Non-pigmented ciliary epithelial cell (primary cell): ENCODE measurements around the gene SFT2D3.

Experiments used
- DNase-seq: peaks from one replicate; pipeline ENCODE4 v3.0.0-alpha.2; 2010; ENCODE audit warnings: low read depth

The SFT2D3 gene

GRCh38 chr2:127681976-127682857, 19.1 kb upstream of the SFT2D3 start:
- no peak for DNase-seq

GRCh38 chr2:127683056-127683455, 18.2 kb upstream of the SFT2D3 start:
- DNase-seq, result no peak

DNA sequence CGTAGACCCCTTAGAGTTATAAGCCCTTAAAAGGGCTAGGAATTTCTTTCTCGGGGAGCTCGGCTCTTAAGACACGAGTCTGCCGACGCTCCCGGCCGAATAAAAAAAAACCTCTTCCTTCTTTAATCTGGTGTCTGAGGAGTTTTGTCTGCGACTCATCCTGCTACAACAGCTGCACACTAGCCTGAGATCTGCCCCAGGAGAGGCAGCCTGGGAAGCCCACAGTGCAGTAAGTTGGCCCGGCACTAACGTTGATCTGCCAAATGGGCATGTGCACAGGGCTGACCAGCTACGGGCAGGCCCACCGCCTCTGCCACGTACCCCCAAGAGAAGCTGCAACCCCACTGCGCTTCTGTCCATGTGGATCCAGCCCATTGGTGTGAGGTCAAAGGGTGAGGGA, 17.5 kb upstream of the SFT2D3 start:
- no peak for DNase-seq

- no peak for DNase-seq
Measured at GRCh38 chr2:127685410-127686080, 15.8 kb upstream of the SFT2D3 start.

DNA sequence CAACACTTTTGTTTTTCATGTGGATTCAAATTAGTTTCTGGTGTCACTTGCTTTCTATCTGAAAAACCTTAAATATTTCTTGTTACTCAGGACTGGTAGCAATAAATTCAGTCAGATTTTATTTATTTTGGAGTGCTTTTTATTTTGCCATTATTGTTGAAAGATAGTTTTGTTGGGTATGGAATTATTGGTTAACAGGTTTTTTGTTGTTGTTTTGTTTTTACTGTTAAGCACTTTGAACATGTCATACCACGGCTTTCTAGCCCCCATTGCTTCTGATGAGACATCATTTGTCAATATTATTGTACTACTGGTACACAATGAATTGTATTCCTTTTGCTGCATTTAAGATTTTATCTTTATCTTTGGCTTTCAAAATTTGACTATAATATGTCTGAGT, 12.9 kb upstream of the SFT2D3 start:
- DNase-seq, result no peak

GRCh38 chr2:127690696-127691095, 10.6 kb upstream of the SFT2D3 start:
- DNase-seq, result no peak

GRCh38 chr2:127694986-127695385, 6.3 kb upstream of the SFT2D3 start:
- DNase-seq, result no peak

- no peak for DNase-seq
Measured at GRCh38 chr2:127695491-127696472, 5.5 kb upstream of the SFT2D3 start.

DNA sequence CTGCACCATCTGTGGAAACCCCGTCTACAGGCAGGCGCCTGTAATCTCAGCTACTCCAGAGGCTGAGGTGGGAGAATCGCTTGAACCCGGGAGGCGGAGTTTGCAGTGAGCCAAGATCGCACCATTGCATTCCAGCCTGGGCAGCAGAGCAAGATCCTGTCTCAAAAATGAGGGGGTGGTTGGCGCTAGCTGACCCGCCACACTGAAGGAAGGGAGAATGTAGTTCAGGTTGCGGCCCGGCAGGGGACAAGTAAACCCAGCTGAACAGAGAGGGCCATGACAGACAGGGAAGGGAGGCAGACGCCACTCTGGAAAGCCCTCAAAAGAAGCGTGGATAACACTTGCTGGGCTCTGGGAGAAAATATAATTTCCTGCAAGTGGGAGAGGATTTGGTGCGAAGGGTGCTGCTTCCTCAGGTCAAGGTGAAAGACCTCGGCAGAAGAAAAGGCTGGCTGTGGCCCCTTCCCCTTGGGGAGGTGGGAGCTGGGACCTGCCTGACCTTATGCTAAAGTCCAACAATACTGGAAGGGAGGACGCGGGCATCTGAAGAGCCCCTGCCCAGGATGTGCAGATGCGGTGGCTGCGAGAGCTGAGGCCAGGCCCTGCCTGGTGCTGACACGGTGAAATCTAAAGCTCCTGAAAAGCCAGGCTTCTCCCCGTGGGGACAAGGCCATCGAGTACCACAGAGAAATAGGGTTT, 3.7 kb upstream of the SFT2D3 start:
- no peak for DNase-seq

GRCh38 chr2:127698553-127699355, 2.5 kb upstream of the SFT2D3 start:
- DNase-seq, result no peak

DNA sequence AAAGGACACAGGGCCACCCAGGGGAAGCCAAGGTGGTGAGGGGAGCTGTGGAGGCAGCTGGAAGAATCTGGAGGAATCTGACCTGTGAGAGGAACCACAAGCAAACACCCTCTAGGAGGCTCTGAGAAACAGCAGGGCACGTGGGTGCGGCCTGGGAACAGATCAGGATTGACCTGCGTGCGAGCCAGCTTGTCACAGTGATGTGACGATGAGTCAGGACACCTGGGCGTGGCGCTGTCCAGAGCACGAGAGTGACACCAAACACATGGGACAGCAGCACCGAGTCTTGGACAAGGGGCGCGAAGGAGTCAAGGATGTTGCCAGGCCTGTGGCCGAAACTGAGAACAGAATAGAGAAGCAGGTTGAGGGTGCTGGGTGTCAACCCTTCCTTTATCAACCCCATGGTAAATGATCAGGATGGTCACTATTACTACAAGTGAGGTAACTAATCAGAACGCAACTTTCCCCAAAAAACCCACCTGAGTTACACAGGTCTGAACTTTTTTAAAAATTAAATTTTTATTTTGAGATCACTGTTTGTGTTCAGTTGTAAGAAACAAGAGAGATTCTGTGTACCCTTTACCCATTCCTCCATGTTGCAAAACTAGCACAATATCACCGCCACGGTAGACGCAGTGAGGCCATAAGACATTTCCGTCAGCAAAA, 637 bp upstream of the SFT2D3 start:
- no peak for DNase-seq

DNA sequence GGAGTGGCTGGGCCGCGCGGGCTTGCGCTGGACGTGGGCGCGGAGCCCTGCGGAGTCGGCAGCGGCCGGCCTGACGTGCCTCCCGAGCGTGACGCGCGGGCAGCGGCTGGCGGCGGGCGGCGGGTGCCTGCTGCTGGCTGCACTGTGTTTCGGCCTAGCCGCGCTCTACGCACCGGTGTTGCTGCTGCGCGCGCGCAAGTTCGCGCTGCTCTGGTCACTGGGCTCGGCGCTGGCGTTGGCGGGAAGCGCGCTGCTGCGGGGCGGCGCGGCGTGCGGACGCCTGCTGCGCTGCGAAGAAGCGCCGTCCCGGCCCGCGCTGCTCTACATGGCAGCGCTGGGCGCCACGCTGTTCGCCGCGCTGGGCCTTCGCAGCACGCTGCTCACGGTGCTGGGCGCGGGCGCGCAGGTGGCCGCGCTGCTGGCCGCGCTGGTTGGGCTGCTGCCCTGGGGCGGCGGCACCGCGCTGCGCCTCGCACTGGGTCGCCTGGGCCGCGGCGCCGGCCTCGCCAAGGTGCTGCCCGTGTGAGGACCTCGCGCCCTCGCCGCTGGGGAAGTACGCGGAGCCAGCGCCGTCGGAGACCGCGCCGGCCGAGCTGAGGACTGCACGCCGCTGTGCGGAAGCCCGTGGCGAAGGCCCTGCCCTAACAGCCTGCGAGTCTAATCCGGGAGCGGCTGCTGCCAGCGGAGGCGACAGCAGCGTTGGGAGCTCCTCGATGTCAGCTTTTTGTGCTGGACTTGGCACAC, 526 bp downstream of the SFT2D3 start:
- DNase-seq, result no peak

GRCh38 chr2:127702395-127703009, 1.2 kb downstream of the SFT2D3 start:
- no peak for DNase-seq

DNA sequence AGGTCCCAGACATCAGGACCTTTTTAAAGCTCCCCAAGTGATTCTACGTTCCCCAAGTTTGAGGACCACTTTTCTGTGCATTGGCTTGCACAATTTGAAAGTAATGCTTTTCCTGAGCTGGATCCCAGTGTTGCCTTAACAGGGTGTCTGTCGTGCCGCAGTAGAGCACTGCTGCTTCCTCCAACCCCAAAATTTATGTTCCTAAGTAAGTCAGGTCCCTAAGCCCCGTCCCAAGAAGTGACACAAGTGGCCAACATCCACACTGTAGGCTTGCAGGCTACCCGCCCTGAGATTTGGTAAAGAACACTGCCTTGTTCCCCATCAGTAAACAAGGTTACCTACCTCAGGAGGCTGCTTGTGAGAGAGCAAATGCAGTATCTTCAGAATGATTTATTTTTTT, 2.0 kb downstream of the SFT2D3 start:
- DNase-seq, result no peak

DNA sequence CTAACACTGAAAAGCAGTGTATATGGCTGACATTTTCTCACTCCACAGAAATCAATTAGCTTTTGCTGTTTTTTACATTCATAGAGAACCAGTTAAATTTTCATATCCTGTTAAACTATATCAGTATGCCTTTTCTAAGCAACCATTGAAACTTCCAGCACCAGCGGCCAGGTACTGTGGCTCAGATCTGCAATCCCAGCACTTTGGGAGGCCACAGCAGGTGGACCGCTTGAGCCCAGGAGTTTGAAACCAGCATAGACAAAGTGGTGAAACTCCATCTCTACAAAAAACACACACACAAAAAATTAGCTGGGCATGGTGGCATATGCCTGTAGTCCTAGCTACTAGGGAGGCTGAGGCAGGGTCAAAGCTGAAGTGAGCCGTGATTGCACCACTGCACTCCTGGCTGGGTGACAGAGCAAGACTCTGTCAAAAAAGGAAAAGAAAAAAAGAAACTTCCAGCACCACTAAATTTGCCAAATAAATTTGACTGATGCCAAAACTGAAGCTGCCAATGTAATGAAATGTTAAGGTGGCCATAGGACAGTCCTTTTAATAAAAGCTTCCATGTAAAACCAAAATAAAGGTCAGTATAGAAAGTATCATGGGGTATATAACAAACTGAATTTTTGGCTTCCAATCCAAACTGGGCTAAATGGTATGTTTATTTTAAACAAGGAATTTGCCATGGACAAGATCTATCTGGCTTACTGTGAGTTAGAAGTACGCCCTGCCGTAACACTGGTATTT, 3.5 kb downstream of the SFT2D3 start:
- no peak for DNase-seq

GRCh38 chr2:127705391-127706065, 4.2 kb downstream of the SFT2D3 start:
- DNase-seq, result no peak

DNA sequence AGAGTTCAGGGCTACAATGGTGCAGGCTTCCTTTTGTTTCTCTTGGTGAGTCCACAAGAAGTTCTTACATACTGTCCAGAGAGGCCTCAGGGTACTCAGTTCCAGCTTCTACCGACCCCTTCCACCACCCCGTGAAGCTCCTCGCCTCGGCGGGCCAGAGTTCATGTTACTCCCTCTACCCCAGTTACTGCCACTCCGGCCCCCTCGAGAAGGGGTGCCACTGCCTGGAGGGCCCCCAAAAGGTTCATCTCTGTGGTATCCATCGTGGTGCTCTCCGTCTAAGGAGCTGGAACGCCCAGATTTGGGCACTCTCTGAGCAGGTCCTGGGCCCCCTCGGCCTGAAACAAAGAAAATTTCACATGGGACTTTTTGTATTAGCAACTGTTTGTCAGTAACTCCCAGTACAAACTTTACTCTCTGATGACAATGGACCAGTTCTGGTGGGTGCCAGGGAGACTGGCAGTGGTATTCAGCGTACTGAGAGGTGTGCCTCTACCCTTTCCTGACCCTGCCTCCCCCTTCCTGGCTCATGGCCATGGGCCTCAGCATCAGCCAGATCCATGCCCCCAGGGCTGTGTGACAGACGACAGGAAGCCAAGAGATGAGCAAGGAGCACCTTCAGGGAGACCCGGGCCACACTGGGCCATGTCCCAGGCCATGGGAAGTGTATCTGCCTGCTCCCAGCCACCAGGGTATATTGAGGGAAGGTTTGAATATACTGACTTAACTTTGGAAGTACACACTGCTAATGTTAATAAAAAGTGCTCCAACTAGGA, 5.1 kb downstream of the SFT2D3 start:
- no peak for DNase-seq
